IPS DF 19.7 (cell line): ENCODE data around the gene GREM1.
A peak's percentile ranks its signal among the peaks of the same experiment; 100 is the strongest.

Experiments
- DNase-seq: peaks from one replicate; pipeline ENCODE4 v3.0.0-alpha.2; 2013; ENCODE audit warnings: low read depth, low spot score

Gene GREM1

DNA sequence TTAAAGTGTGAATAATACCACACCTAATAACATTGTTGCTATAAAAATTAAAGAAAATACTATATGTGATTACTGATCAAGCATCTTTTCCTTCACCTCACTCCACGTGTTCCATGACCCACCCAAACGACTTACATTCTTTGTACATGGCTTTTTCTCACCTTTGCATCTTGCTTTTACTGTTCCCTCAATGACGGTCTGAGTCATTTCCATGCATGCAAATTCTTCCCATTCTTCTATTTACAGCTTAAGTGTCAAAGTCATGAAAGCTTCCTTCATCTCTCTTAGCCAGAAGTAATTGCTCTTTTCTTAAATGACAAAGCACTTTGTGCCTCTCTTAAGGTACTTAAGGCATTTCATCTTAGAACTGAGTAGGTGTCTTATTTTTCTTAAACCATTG is 64.0 kb downstream of the GREM1 start:
- DNase-seq, result peak; percentile 12

DNA sequence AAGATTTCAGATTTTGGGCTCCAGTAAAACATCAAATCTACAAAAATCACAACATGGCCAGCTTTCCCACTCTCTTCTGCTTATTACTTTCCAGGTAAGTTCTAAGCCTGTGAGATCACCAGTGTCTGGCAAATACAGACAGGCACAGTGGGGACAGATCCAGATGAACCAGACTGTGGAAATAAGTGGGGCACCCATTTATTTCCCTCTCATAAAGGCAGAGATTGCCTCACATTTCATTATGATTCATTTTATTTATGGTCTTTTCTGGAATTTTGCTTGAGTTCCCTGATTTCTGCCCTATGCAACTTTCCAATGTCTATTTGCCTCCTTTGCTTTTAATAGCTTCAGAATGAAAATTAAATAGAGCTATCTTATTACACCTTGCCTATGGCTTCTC is 66.8 kb downstream of the GREM1 start:
- DNase-seq, result no peak

DNA sequence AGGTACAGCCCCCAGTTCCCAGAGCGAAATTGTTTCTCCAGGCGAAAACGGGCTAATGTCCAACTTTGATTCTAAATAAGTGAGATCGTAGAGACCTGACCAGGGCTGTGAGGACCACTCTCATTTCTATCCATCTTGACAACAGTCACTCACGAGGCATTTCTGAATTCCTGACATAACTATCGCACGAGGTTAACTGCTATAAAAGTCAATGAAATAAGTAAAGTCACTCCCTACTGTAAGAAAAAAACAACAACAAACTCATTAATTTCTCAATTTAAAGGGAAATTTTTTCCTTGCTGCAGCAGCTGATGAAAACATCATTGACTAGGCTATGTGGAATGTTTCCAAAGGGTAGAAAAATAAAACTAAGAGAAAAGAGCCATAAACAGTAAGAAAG is 69.1 kb downstream of the GREM1 start:
- no peak for DNase-seq

DNA sequence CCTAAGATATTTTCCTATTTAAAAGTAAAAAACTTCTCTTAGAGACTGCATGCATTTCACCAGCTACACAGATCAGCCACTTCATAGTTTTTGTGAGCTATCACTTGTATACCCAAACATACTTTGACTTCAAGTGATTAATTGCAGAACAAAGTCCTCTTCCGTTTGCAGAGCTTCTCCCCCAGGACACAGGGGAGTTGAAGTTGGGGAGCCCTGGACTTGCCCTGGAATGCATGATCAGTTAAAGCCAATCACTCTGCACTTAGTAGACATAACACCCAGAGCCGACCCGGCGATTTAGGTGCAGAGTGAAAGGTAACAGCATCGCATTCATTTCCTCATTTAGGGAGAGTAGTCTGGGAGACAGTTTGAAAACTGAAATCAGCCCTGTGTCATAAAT is 70.1 kb downstream of the GREM1 start:
- DNase-seq, result no peak

DNA sequence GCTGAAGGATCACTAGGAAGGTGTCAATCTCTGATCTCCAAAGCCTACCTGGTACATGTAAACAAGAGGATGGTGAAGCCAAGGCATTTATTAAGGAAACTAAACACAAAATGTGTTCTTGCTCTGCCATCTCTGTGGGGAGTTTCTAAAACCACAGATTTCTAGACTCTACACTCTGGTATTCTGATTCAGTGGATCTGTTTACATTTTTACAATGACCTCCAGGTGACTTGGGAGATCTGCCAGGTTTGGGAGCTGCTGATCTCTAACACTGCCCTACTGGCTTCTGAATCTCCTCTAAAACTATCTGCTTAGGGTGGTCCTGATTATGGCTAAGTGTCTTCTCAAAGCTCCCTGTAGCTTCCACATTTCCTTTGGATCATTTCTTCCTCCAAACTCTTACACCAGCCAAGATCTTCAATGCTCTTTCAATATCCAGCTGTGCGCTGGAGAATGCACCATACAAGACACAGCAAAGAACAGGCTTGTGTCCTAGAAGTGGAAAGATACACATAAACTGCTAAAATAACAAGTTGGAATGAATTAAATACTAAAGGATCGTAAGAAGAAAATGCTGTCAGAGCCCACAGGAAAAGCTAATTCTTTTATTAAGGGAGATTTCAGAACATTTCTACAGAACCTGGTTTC is 72.7 kb downstream of the GREM1 start:
- DNase-seq, result no peak

DNA sequence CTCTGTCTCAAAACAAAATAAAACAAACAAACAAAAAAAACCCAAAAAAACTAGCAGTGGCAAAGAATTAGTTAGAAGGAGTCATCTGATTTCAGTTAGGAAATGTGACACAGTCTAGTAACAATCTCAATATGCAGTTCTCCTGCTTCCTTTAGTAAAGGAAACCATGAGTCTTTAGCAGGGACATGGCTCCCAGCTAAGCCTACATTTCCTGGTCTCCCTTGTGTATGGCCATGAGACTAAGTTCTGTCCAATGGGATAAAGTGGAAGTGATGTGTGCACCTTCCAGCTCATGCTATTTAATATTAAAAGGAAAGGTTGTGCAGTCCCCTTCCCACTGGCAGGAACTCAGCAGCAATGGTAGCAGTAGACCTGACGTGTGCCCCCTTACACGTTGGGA is 74.6 kb downstream of the GREM1 start:
- DNase-seq, result no peak
